B cell (primary cell): Measurements from ENCODE around the gene ADAMTS20.
"Not testable (repeated sequence)": the region's sequence is repeated elsewhere in the genome, so short reads cannot be mapped to it uniquely, and the experiment has no call there.

Experiments used
- EZH2 ChIP-seq: IDR thresholded peaks from 2 replicates; pipeline ENCODE4 v1.6.1; 2012; ENCODE audit warnings: borderline replicate concordance, low read depth, mild to moderate bottlenecking, moderate library complexity, low read length; ENCODE audit not compliant: insufficient read depth, poor library complexity, severe bottlenecking
- TF ChIP-seq, protein P1 (sequence below): fragments of 200-600 bp; IDR thresholded peaks from one replicate; pipeline ENCODE4 v1.8.0; 2022; ENCODE audit warnings: antibody characterized with exemption, mild to moderate bottlenecking

DNA sequence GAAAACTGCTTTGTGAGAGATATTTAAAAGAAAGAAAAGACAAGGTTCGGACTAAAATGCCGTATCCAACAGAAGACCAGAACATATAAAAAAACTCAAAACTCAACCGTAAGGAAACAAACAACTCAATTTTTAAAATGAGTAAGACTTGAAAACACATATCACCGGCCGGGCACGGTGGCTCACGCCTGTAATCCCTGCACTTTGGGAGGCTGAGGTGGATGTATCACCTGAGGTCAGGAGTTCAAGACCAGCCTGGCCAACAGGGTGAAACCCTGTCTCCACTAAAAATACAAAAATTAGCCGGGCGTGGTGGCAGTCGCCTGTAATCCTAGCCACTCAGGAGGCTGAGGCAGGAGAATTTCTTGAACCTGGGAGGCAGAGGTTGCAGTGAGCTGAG, 192.0 kb downstream of the ADAMTS20 start:
- not testable (repeated sequence) for TF ChIP-seq EZH2
- TF ChIP-seq, protein P1, sequence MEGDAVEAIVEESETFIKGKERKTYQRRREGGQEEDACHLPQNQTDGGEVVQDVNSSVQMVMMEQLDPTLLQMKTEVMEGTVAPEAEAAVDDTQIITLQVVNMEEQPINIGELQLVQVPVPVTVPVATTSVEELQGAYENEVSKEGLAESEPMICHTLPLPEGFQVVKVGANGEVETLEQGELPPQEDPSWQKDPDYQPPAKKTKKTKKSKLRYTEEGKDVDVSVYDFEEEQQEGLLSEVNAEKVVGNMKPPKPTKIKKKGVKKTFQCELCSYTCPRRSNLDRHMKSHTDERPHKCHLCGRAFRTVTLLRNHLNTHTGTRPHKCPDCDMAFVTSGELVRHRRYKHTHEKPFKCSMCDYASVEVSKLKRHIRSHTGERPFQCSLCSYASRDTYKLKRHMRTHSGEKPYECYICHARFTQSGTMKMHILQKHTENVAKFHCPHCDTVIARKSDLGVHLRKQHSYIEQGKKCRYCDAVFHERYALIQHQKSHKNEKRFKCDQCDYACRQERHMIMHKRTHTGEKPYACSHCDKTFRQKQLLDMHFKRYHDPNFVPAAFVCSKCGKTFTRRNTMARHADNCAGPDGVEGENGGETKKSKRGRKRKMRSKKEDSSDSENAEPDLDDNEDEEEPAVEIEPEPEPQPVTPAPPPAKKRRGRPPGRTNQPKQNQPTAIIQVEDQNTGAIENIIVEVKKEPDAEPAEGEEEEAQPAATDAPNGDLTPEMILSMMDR = not testable (repeated sequence)
